K562 (cell line): Measurements from ENCODE around the gene LRRC74B. TPM values are rescaled to one million over a fixed set of nuclear protein-coding genes. Genes with fewer than 3 reads are reported as not detected.

Experiments used
- ATF7 ChIP-seq: fragments of 450-650 bp; IDR thresholded peaks from 2 replicates; pipeline ENCODE4 v1.7.1; 2014; ENCODE audit warnings: mild to moderate bottlenecking, moderate library complexity
- CAMTA2 ChIP-seq: fragments of 250-450 bp; sonication (Bioruptor Pico); conservative IDR thresholded peaks from 2 replicates; pipeline ENCODE4 v1.5.1; 2022
- CHD1 ChIP-seq: fragments of 200-600 bp; sonication (generic); IDR thresholded peaks from one replicate; pipeline ENCODE4 v1.6.1; 2012; ENCODE audit warnings: mild to moderate bottlenecking, moderate library complexity, low read length, inconsistent platforms
- GATAD2A ChIP-seq: fragments of 450-650 bp; IDR thresholded peaks from 2 replicates; pipeline ENCODE4 v1.6.1; 2017
- GATAD2B ChIP-seq: fragments of 450-650 bp; IDR thresholded peaks from 2 replicates; pipeline ENCODE4 v1.6.1; 2017; ENCODE audit warnings: mild to moderate bottlenecking, borderline replicate concordance
- HCFC1 ChIP-seq: IDR thresholded peaks from 2 replicates; pipeline ENCODE4 v1.6.1; 2012; ENCODE audit warnings: low read depth, low read length, improper control_type of control experiment
- HDAC6 ChIP-seq: IDR thresholded peaks from 2 replicates; pipeline ENCODE4 v1.6.1; 2012; ENCODE audit warnings: low read depth, mild to moderate bottlenecking, control low read depth, inconsistent platforms, low read length, moderate library complexity
- KAT7 ChIP-seq: sonication (generic); formaldehyde crosslinking; IDR thresholded peaks from 2 replicates; pipeline ENCODE4 v1.8.0; 2022; ENCODE audit warnings: missing genetic modification reagents, mild to moderate bottlenecking, borderline replicate concordance
- NR3C1 ChIP-seq: sonication (generic); formaldehyde crosslinking; IDR thresholded peaks from 2 replicates; pipeline ENCODE4 v1.8.1; 2022; ENCODE audit warnings: missing genetic modification reagents
- RBM17 ChIP-seq: fragments of 200-400 bp; formaldehyde crosslinking; IDR thresholded peaks from 2 replicates; pipeline ENCODE4 v1.6.1; 2017; ENCODE audit warnings: low read depth, mild to moderate bottlenecking, low read length, borderline replicate concordance
- RFX7 ChIP-seq: fragments of 250-450 bp; sonication (Bioruptor Pico); IDR thresholded peaks from 2 replicates; pipeline ENCODE4 v1.5.1; 2021; ENCODE audit warnings: mild to moderate bottlenecking
- SAP30 ChIP-seq: fragments of 200-600 bp; sonication (generic); IDR thresholded peaks from 2 replicates; pipeline ENCODE4 v1.6.1; 2012; ENCODE audit warnings: borderline replicate concordance, low read depth, mild to moderate bottlenecking, moderate library complexity, low read length, control low read depth, inconsistent platforms; ENCODE audit not compliant: insufficient read depth, poor library complexity, severe bottlenecking
- SP2 ChIP-seq: IDR thresholded peaks from 2 replicates; pipeline ENCODE4 v1.6.1; 2011; ENCODE audit warnings: mild to moderate bottlenecking, low read depth, low read length, moderate library complexity; ENCODE audit not compliant: poor library complexity, severe bottlenecking; ENCODE audit errors: extremely low read depth
- STAG1 ChIP-seq: sonication (generic); formaldehyde crosslinking; IDR thresholded peaks from 2 replicates; pipeline ENCODE4 v1.5.0; 2020; ENCODE audit warnings: missing genetic modification reagents, borderline replicate concordance
- STAT5B ChIP-seq: fragments of 250-450 bp; sonication (Bioruptor Pico); IDR thresholded peaks from 2 replicates; pipeline ENCODE4 v1.8.0; 2021; ENCODE audit warnings: mild to moderate bottlenecking, inconsistent platforms
- XRCC5 ChIP-seq: fragments of 200-400 bp; formaldehyde crosslinking; IDR thresholded peaks from 2 replicates; pipeline ENCODE4 v1.6.1; 2017; ENCODE audit warnings: low read depth, mild to moderate bottlenecking, low read length
- YY1 ChIP-seq, 3 experiments: IDR thresholded peaks; 2 replicates each; pipeline ENCODE4 v1.6.1; 2011; ENCODE audit warnings: low read length in 2 of 3, mild to moderate bottlenecking in 2 of 3, moderate library complexity in 2 of 3, borderline replicate concordance in 1 of 3, control low read depth in 1 of 3, low read depth in 1 of 3; ENCODE audit not compliant: insufficient read depth in 3 of 3, insufficient replicate concordance in 2 of 3, control insufficient read depth in 1 of 3, insufficient read length in 1 of 3; ENCODE audit errors: extremely low read depth in 1 of 3
- ZNF143 ChIP-seq: sonication (generic); formaldehyde crosslinking; IDR thresholded peaks from 2 replicates; pipeline ENCODE4 v1.9.0; 2022; ENCODE audit warnings: mild to moderate bottlenecking, missing genetic modification reagents
- ZNF165 ChIP-seq: fragments of 250-450 bp; sonication (Bioruptor Pico); IDR thresholded peaks from 2 replicates; pipeline ENCODE4 v1.4.0; 2020; ENCODE audit warnings: borderline replicate concordance
- ZNF316 ChIP-seq: fragments of 450-650 bp; IDR thresholded peaks from 2 replicates; pipeline ENCODE4 v1.6.1; 2016
- ZZZ3 ChIP-seq: fragments of 450-650 bp; IDR thresholded peaks from 2 replicates; pipeline ENCODE4 v1.6.1; 2016; ENCODE audit warnings: antibody characterized with exemption, mild to moderate bottlenecking, moderate library complexity
- polyA plus RNA-seq, 8 experiments: library from polyadenylated mRNA; depleted of rRNA in 4 of 8; stranded (reverse) in 5 of 8; unstranded in 3 of 8; fragments of >200 nt; fragmentation: Nextera tagmentation in 2 of 8; fragmentation: Illumina TruSeq in 1 of 8; extraction: Ambion mirVana in 2 of 8; extraction: Trizol in 1 of 8; gene quantifications; 2 replicates each; pipeline versions ENCODE4 v1.2.1 to v1.2.3, GENCODE V29; 2011 to 2014; ENCODE audit warnings: inconsistent platforms in 1 of 8, missing spikeins in 1 of 8
- total RNA-seq, 7 experiments: library from RNA; depleted of rRNA in 6 of 7; stranded (reverse); fragments of >200 nt in 6 of 7; fragmentation: Illumina TruSeq in 2 of 7; extraction: Trizol in 2 of 7; gene quantifications; 2 replicates each; pipeline versions ENCODE4 v1.2.1 to v1.2.3, GENCODE V29; 2011 to 2021; ENCODE audit warnings: low replicate concordance in 1 of 7
- TF ChIP-seq, protein P1 (sequence below): fragments of 250-450 bp; sonication (Bioruptor Pico); IDR thresholded peaks from 2 replicates; pipeline ENCODE4 v1.5.0; 2021
- TF ChIP-seq, protein P2 (sequence below): fragments of 250-450 bp; sonication (Bioruptor Pico); IDR thresholded peaks from 2 replicates; pipeline ENCODE4 v1.4.0; 2020

LRRC74B gene
- total and polyA plus RNA-seq, 9 of the 15 experiments (the other 6 are each of a cell fraction or from before 2014, with no cell fraction given): not detected

DNA sequence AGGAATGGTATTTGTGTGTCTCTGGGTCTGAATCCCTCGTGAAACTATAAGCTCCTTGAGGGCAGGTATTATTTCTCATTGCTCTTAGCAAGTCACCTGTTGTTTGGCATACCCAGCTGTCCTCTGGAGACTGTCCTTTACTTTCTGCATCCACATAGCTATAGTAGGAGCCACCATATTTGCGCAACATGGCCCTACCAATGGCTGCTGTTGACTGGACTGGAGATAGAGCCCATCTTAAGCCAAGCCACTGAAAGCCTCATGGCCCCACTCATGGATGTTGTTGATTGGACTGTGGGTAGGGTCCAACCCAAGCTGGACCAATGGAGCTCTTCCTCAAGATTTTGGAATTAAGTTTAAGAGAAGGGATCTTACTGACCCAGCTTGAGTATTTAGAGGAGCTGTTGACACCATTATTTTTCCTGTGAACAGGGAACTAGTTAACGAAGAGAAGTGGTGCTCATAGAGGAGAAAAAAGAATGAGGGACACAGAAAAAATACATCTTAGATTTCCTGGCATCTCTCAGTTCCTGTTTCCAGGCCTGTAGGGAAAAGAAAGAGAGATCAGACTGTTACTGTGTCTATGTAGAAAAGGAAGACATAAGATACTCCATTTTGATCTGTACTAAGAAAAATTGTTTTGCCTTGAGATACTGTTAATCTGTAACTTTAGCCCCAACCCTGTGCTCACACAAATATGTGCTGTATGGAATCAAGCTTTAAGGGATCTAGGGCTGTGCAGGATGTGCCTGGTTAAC is 47.2 kb downstream of the LRRC74B start (continued):
- TF ChIP-seq SAP30 (no peak), STAT5B (CRISPR knock-in tag) (no peak), SP2 (no peak), XRCC5 (no peak), ZZZ3 (no peak), GATAD2A (no peak), RBM17 (no peak), HCFC1 (no peak), ZNF316 (peak; percentile 91), STAG1 (CRISPR knock-in tag) (peak; percentile 48; the same call in 1 of the 2 replicates), CAMTA2 (CRISPR knock-in tag) (no peak), CHD1 (no peak), YY1 (IDR thresholded peaks at IDR 0.05; ENCODE audit: borderline replicate concordance in 1 of 3, control insufficient read depth in 1 of 3, extremely low read depth in 1 of 3, insufficient read depth in 3 of 3, insufficient read length in 1 of 3, insufficient replicate concordance in 2 of 3, low read depth in 1 of 3, low read length in 2 of 3) (no peak), KAT7 (CRISPR knock-in tag) (no peak), NR3C1 (CRISPR knock-in tag) (no peak), ZNF143 (CRISPR knock-in tag) (peak; percentile 25; the same call in 1 of the 2 replicates), RFX7 (CRISPR knock-in tag) (no peak), ATF7 (no peak), GATAD2B (no peak), ZNF165 (CRISPR knock-in tag) (no peak), HDAC6 (no peak)
- TF ChIP-seq, protein P1, sequence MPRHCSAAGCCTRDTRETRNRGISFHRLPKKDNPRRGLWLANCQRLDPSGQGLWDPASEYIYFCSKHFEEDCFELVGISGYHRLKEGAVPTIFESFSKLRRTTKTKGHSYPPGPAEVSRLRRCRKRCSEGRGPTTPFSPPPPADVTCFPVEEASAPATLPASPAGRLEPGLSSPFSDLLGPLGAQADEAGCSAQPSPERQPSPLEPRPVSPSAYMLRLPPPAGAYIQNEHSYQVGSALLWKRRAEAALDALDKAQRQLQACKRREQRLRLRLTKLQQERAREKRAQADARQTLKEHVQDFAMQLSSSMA (CRISPR knock-in tag): no peak
- TF ChIP-seq, protein P2, sequence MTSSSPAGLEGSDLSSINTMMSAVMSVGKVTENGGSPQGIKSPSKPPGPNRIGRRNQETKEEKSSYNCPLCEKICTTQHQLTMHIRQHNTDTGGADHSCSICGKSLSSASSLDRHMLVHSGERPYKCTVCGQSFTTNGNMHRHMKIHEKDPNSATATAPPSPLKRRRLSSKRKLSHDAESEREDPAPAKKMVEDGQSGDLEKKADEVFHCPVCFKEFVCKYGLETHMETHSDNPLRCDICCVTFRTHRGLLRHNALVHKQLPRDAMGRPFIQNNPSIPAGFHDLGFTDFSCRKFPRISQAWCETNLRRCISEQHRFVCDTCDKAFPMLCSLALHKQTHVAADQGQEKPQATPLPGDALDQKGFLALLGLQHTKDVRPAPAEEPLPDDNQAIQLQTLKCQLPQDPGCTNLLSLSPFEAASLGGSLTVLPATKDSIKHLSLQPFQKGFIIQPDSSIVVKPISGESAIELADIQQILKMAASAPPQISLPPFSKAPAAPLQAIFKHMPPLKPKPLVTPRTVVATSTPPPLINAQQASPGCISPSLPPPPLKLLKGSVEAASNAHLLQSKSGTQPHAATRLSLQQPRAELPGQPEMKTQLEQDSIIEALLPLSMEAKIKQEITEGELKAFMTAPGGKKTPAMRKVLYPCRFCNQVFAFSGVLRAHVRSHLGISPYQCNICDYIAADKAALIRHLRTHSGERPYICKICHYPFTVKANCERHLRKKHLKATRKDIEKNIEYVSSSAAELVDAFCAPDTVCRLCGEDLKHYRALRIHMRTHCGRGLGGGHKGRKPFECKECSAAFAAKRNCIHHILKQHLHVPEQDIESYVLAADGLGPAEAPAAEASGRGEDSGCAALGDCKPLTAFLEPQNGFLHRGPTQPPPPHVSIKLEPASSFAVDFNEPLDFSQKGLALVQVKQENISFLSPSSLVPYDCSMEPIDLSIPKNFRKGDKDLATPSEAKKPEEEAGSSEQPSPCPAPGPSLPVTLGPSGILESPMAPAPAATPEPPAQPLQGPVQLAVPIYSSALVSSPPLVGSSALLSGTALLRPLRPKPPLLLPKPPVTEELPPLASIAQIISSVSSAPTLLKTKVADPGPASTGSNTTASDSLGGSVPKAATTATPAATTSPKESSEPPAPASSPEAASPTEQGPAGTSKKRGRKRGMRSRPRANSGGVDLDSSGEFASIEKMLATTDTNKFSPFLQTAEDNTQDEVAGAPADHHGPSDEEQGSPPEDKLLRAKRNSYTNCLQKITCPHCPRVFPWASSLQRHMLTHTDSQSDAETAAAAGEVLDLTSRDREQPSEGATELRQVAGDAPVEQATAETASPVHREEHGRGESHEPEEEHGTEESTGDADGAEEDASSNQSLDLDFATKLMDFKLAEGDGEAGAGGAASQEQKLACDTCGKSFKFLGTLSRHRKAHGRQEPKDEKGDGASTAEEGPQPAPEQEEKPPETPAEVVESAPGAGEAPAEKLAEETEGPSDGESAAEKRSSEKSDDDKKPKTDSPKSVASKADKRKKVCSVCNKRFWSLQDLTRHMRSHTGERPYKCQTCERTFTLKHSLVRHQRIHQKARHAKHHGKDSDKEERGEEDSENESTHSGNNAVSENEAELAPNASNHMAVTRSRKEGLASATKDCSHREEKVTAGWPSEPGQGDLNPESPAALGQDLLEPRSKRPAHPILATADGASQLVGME: no peak
